Hepatocyte (in vitro differentiated cells): Measurements from ENCODE around the gene PDYN.

ENCODE experiments used
- CTCF ChIP-seq: fragments of 200-600 bp; sonication (generic); IDR thresholded peaks from 2 replicates; pipeline ENCODE4 v1.5.1; 2016; ENCODE audit warnings: antibody characterized with exemption, mild to moderate bottlenecking; ENCODE audit not compliant: poor library complexity
- EZH2 ChIP-seq: fragments of 200-600 bp; sonication (generic); IDR thresholded peaks from 2 replicates; pipeline ENCODE4 v1.6.1; 2016; ENCODE audit warnings: antibody characterized with exemption, mild to moderate bottlenecking, borderline replicate concordance

- TF ChIP-seq EZH2 = no peak
- TF ChIP-seq CTCF = no peak
These were observed 48.7 kb downstream of the PDYN start for GRCh38 chr20:1945134-1945618.
